GM12878 (cell line): Measurements from ENCODE around the gene EGFL8. TPM values are rescaled to one million over a fixed set of nuclear protein-coding genes. Genes with fewer than 3 reads are reported as not detected.

Experiments used
- ATF2 ChIP-seq: IDR thresholded peaks from 2 replicates; pipeline ENCODE4 v1.6.1; 2012; ENCODE audit warnings: low read length, inconsistent platforms
- EGR1 ChIP-seq, 2 experiments: IDR thresholded peaks; 1 replicate in 1 of 2; 2 replicates in 1 of 2; pipeline ENCODE4 v1.6.1; 2011 to 2012; ENCODE audit warnings: low read depth in 2 of 2, low read length in 2 of 2, borderline replicate concordance in 1 of 2, mild to moderate bottlenecking in 1 of 2, moderate library complexity in 1 of 2
- EZH2 ChIP-seq: IDR thresholded peaks from 2 replicates; pipeline ENCODE4 v1.6.1; 2012; ENCODE audit warnings: low read depth, mild to moderate bottlenecking, control low read depth, inconsistent platforms, low read length, borderline replicate concordance; ENCODE audit not compliant: control insufficient read depth
- SKIL ChIP-seq: fragments of 450-650 bp; IDR thresholded peaks from 2 replicates; pipeline ENCODE4 v1.6.1; 2017; ENCODE audit warnings: mild to moderate bottlenecking, low read depth, inconsistent platforms; ENCODE audit not compliant: poor library complexity, severe bottlenecking
- SMARCA5 ChIP-seq: fragments of 450-650 bp; IDR thresholded peaks from 2 replicates; pipeline ENCODE4 v1.6.1; 2017; ENCODE audit warnings: mild to moderate bottlenecking
- SMC3 ChIP-seq: IDR thresholded peaks from 2 replicates; pipeline ENCODE4 v1.6.1; 2011; ENCODE audit warnings: low read length, improper control_type of control experiment, borderline replicate concordance
- STAT1 ChIP-seq: fragments of 450-650 bp; conservative IDR thresholded peaks from 2 replicates; pipeline ENCODE4 v1.6.1; 2014; ENCODE audit warnings: antibody characterized with exemption, mild to moderate bottlenecking
- SUPT20H ChIP-seq: IDR thresholded peaks from 2 replicates; pipeline ENCODE4 v1.6.1; 2011; ENCODE audit warnings: low read depth, mild to moderate bottlenecking, low read length, moderate library complexity, borderline replicate concordance; ENCODE audit not compliant: control insufficient read depth
- SUZ12 ChIP-seq: fragments of 200-600 bp; sonication (generic); IDR thresholded peaks from one replicate; pipeline ENCODE4 v1.6.1; 2018; ENCODE audit warnings: antibody characterized with exemption, mild to moderate bottlenecking; ENCODE audit not compliant: unreplicated experiment
- TCF12 ChIP-seq: IDR thresholded peaks from 2 replicates; pipeline ENCODE4 v1.6.1; 2011; ENCODE audit warnings: low read depth, mild to moderate bottlenecking, low read length
- USF2 ChIP-seq: IDR thresholded peaks from 2 replicates; pipeline ENCODE4 v1.6.1; 2011; ENCODE audit warnings: low read depth, low read length, improper control_type of control experiment, borderline replicate concordance
- YBX1 ChIP-seq: fragments of 450-650 bp; IDR thresholded peaks from 2 replicates; pipeline ENCODE4 v1.6.1; 2016; ENCODE audit warnings: antibody characterized with exemption
- ZNF217 ChIP-seq: fragments of 450-650 bp; IDR thresholded peaks from 2 replicates; pipeline ENCODE4 v1.6.1; 2017; ENCODE audit warnings: antibody characterized with exemption, mild to moderate bottlenecking
- ZNF622 ChIP-seq: fragments of 450-650 bp; IDR thresholded peaks from 2 replicates; pipeline ENCODE4 v1.6.1; 2017; ENCODE audit warnings: mild to moderate bottlenecking, inconsistent platforms
- ZNF687 ChIP-seq: fragments of 450-650 bp; IDR thresholded peaks from 2 replicates; pipeline ENCODE4 v1.6.1; 2017; ENCODE audit warnings: mild to moderate bottlenecking, moderate library complexity
- polyA plus RNA-seq, 11 experiments: library from polyadenylated mRNA; depleted of rRNA in 4 of 11; unstranded in 6 of 11; stranded (reverse) in 5 of 11; fragments of >200 nt; fragmentation: Nextera tagmentation in 4 of 11; fragmentation: Illumina TruSeq in 1 of 11; extraction: Ambion mirVana in 4 of 11; extraction: Trizol in 1 of 11; gene quantifications; 1 replicate in 1 of 11; 2 replicates in 10 of 11; pipeline versions ENCODE4 v1.2.1 to v1.2.3, GENCODE V29; 2011 to 2016; ENCODE audit warnings: inconsistent platforms in 2 of 11, missing spikeins in 2 of 11, low read depth in 1 of 11
- total RNA-seq, 4 experiments: library from RNA; depleted of rRNA in 3 of 4; stranded (reverse); fragments of >200 nt in 3 of 4; fragmentation: Illumina TruSeq in 1 of 4; extraction: Trizol in 1 of 4; gene quantifications; 2 replicates each; pipeline versions ENCODE4 v1.2.1 to v1.2.3, GENCODE V29; 2013 to 2021
- TF ChIP-seq, protein P1 (sequence below): fragments of 150-350 bp; IDR thresholded peaks from 2 replicates; pipeline ENCODE4 v1.6.1; 2014; ENCODE audit warnings: mild to moderate bottlenecking, low read depth, low read length
- TF ChIP-seq, protein P2 (sequence below): IDR thresholded peaks from 2 replicates; pipeline ENCODE4 v1.6.1; 2012; ENCODE audit warnings: low read depth, low read length, improper control_type of control experiment

Gene EGFL8
- total and polyA plus RNA-seq, 10 of the 15 experiments (the other 5 are each of a cell fraction or from before 2014, with no cell fraction given) = 0.07 to 3.5 (median 1.4) TPM

- no peak for TF ChIP-seq EZH2
- TF ChIP-seq ZNF622 = no peak
- TF ChIP-seq STAT1 = no peak
- peak; percentile 56; the same call in 1 of the 2 replicates for TF ChIP-seq TCF12
- no peak for TF ChIP-seq ATF2
- no peak for TF ChIP-seq SMC3
- TF ChIP-seq SMARCA5 = no peak
- TF ChIP-seq SKIL = peak; percentile 77
- no peak for TF ChIP-seq YBX1
- TF ChIP-seq ZNF687 = no peak
- peak in 1 of 2 experiments; percentile 90; a peak in 2 of 3 replicates for TF ChIP-seq EGR1 (IDR thresholded peaks at IDR 0.05; ENCODE audit: borderline replicate concordance in 1 of 2, low read depth in 2 of 2, low read length in 2 of 2)
- TF ChIP-seq SUZ12 = no peak
- no peak for TF ChIP-seq ZNF217
- TF ChIP-seq SUPT20H = no peak
- TF ChIP-seq, protein P1, sequence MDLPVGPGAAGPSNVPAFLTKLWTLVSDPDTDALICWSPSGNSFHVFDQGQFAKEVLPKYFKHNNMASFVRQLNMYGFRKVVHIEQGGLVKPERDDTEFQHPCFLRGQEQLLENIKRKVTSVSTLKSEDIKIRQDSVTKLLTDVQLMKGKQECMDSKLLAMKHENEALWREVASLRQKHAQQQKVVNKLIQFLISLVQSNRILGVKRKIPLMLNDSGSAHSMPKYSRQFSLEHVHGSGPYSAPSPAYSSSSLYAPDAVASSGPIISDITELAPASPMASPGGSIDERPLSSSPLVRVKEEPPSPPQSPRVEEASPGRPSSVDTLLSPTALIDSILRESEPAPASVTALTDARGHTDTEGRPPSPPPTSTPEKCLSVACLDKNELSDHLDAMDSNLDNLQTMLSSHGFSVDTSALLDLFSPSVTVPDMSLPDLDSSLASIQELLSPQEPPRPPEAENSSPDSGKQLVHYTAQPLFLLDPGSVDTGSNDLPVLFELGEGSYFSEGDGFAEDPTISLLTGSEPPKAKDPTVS = no peak
- TF ChIP-seq, protein P2, sequence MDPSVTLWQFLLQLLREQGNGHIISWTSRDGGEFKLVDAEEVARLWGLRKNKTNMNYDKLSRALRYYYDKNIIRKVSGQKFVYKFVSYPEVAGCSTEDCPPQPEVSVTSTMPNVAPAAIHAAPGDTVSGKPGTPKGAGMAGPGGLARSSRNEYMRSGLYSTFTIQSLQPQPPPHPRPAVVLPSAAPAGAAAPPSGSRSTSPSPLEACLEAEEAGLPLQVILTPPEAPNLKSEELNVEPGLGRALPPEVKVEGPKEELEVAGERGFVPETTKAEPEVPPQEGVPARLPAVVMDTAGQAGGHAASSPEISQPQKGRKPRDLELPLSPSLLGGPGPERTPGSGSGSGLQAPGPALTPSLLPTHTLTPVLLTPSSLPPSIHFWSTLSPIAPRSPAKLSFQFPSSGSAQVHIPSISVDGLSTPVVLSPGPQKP = no peak
- TF ChIP-seq USF2 = no peak
Measured at GRCh38 chr6:32190054-32190851, 25.9 kb downstream of the EGFL8 start, which contains the start of gene PBX2 (continued).
